HG03469 (cell line): Measurements from ENCODE around the gene ALKBH2.
A peak's percentile ranks its signal among the peaks of the same experiment; 100 is the strongest.

Experiments used
- ATAC-seq: cut with Tn5 transposase; IDR thresholded peaks from one replicate; pipeline ENCODE4 v1.9.1; 2021; ENCODE audit warnings: mild to moderate bottlenecking, moderate library complexity, moderate number of reproducible peaks; ENCODE audit not compliant: unreplicated experiment

ALKBH2 gene

GRCh38 chr12:109093022-109093918 lies at the start of gene ALKBH2:
Gene ALKBH2, minus strand, starts transcription at chr12:109093472. Its CDS starts 686 bp downstream, at chr12:109092786.
- peak; percentile 41 for ATAC-seq

- ATAC-seq, result no peak
These were observed 47.3 kb upstream of the ALKBH2 start for GRCh38 chr12:109140560-109140959.

- no peak for ATAC-seq
These were observed 46.5 kb upstream of the ALKBH2 start for GRCh38 chr12:109139791-109140190.

- ATAC-seq, result no peak
These were observed 46.1 kb upstream of the ALKBH2 start for GRCh38 chr12:109139360-109139759.

- ATAC-seq, result no peak
These were observed 43.8 kb upstream of the ALKBH2 start for GRCh38 chr12:109137055-109137454.

- ATAC-seq, result no peak
These were observed 41.1 kb upstream of the ALKBH2 start for GRCh38 chr12:109134186-109134917.

GRCh38 chr12:109131154-109132050 lies 38.1 kb upstream of the ALKBH2 start:
- no peak for ATAC-seq

GRCh38 chr12:109130297-109131153 lies 37.3 kb upstream of the ALKBH2 start:
- ATAC-seq, result no peak

- ATAC-seq, result no peak
These were observed 34.4 kb upstream of the ALKBH2 start for GRCh38 chr12:109127533-109128242.

- no peak for ATAC-seq
These were observed 33.5 kb upstream of the ALKBH2 start for GRCh38 chr12:109126784-109127183.

- no peak for ATAC-seq
These were observed 32.5 kb upstream of the ALKBH2 start for GRCh38 chr12:109125791-109126190.

- ATAC-seq, result no peak
These were observed 31.8 kb upstream of the ALKBH2 start for GRCh38 chr12:109124878-109125648.

- no peak for ATAC-seq
These were observed 28.1 kb upstream of the ALKBH2 start for GRCh38 chr12:109121346-109121880.

- no peak for ATAC-seq
These were observed 27.3 kb upstream of the ALKBH2 start for GRCh38 chr12:109120557-109120956.

GRCh38 chr12:109120095-109120494 lies 26.8 kb upstream of the ALKBH2 start:
- ATAC-seq, result no peak

GRCh38 chr12:109116611-109116949 lies 23.3 kb upstream of the ALKBH2 start:
- ATAC-seq, result no peak

GRCh38 chr12:109115758-109116610 lies 22.7 kb upstream of the ALKBH2 start, which contains the start of gene ACACB:
Gene ACACB, plus strand, starts transcription at chr12:109116587. Its CDS starts 22,819 bp downstream, at chr12:109139406.
- ATAC-seq, result no peak
